GM12878 (cell line): Measurements from ENCODE around the gene PCDHB9. TPM values are rescaled to one million over a fixed set of nuclear protein-coding genes. Genes with fewer than 3 reads are reported as not detected.
"Not testable (repeated sequence)": the region's sequence is repeated elsewhere in the genome, so short reads cannot be mapped to it uniquely, and the experiment has no call there.

Source experiments
- ATAC-seq: fragments of 200-7000 bp; cut with Tn5 transposase; 3 replicates; pipeline ENCODE4 v1.9.1; 2020; ENCODE audit warnings: mild to moderate bottlenecking, moderate library complexity
- BruUV-seq: library from RNA; stranded (reverse); fragments of 400-500 nt; replicated peaks from 2 replicates; lab custom pipeline; 2021; lab: Mats Ljungman, UMichigan
- CTCF ChIA-PET: fragments of 300-600 bp; sonication (Branson Sonifier 250); formaldehyde crosslinking; extraction: SDS; loops from one replicate; lab custom pipeline; 2021; ENCODE audit warnings: inconsistent platforms; lab: Yijun Ruan, JAX
- POLR2A ChIA-PET: fragments of 350-600 bp; formaldehyde crosslinking; extraction: SDS; loops from one replicate; lab custom pipeline; 2021; ENCODE audit warnings: inconsistent platforms; lab: Charles Lee
- RAD21 ChIA-PET: fragments of 300-600 bp; sonication (Branson Sonifier 250); formaldehyde crosslinking; loops from one replicate; lab custom pipeline; 2023; ENCODE audit warnings: antibody characterized with exemption; ENCODE audit not compliant: unreplicated experiment; lab: Charles Lee
- SMC1A ChIA-PET: fragments of 300-600 bp; sonication (Branson Sonifier 250); formaldehyde crosslinking; loops from one replicate; lab custom pipeline; 2023; ENCODE audit not compliant: unreplicated experiment, uncharacterized antibody; lab: Charles Lee
- DNase-seq: peaks from one replicate; pipeline ENCODE4 v3.0.0-alpha.2; 2011; ENCODE audit warnings: low read depth, low spot score
- FAIRE-seq: peaks from 3 replicates; lab custom pipeline; 2011; peaks lifted over from hg19 to GRCh38; lab: Jason Lieb, UNC
- H2AFZ ChIP-seq: 2 replicates; pipeline ENCODE4 v1.6.0; 2011; ENCODE audit warnings: low read depth, low read length, control low read depth; ENCODE audit not compliant: control insufficient read depth
- H3K27ac ChIP-seq: 2 replicates; pipeline ENCODE4 v1.5.1; 2011; ENCODE audit warnings: control low read depth; ENCODE audit not compliant: control insufficient read depth, insufficient read depth
- H3K27me3 ChIP-seq, 2 experiments: replicated peaks in 1 of 2; 2 replicates each; pipeline versions ENCODE4 v1.6.0 to v1.6.1; 2011; ENCODE audit warnings: low read length in 1 of 2; ENCODE audit not compliant: control insufficient read depth in 2 of 2, insufficient read depth in 2 of 2
- H3K36me3 ChIP-seq, 2 experiments: 2 replicates each; pipeline ENCODE4 v1.5.1; 2011; ENCODE audit warnings: low read length in 1 of 2; ENCODE audit not compliant: control insufficient read depth in 2 of 2, insufficient read depth in 2 of 2
- H3K4me1 ChIP-seq: 2 replicates; pipeline ENCODE4 v1.6.1; 2011; ENCODE audit warnings: mild to moderate bottlenecking, low read length, moderate library complexity, mixed read lengths; ENCODE audit not compliant: control insufficient read depth, insufficient read depth
- H3K4me2 ChIP-seq: 2 replicates; pipeline ENCODE4 v1.6.0; 2011; ENCODE audit warnings: control low read depth; ENCODE audit not compliant: control insufficient read depth, insufficient read depth
- H3K4me3 ChIP-seq: fragments of 200-600 bp; sonication (generic); 2 replicates; pipeline ENCODE4 v1.5.1; 2016
- H3K79me2 ChIP-seq: 2 replicates; pipeline ENCODE4 v1.6.0; 2011; ENCODE audit warnings: low read length; ENCODE audit not compliant: control insufficient read depth, insufficient read depth
- H3K9ac ChIP-seq: 2 replicates; pipeline ENCODE4 v1.8.0; 2011; ENCODE audit warnings: low read length, control low read depth, mixed read lengths; ENCODE audit not compliant: control insufficient read depth, insufficient read depth
- H3K9me3 ChIP-seq: replicated peaks from 3 replicates; pipeline ENCODE4 v1.5.1; 2011; ENCODE audit warnings: mild to moderate bottlenecking, low read length; ENCODE audit not compliant: control insufficient read depth, insufficient read depth
- H4K20me1 ChIP-seq: 2 replicates; pipeline ENCODE4 v1.6.0; 2011; ENCODE audit not compliant: control insufficient read depth, insufficient read depth
- ATF7 ChIP-seq: fragments of 450-650 bp; IDR thresholded peaks from 2 replicates; pipeline ENCODE4 v1.6.1; 2016; ENCODE audit warnings: low read depth, mild to moderate bottlenecking
- BACH1 ChIP-seq: fragments of 450-650 bp; IDR thresholded peaks from 2 replicates; pipeline ENCODE4 v1.6.1; 2017; ENCODE audit warnings: mild to moderate bottlenecking, borderline replicate concordance
- BCL11A ChIP-seq: IDR thresholded peaks from 2 replicates; pipeline ENCODE4 v1.6.1; 2011; ENCODE audit warnings: low read depth, low read length
- DPF2 ChIP-seq: fragments of 450-650 bp; IDR thresholded peaks from 2 replicates; pipeline ENCODE4 v1.6.1; 2017; ENCODE audit warnings: mild to moderate bottlenecking
- GATAD2B ChIP-seq: fragments of 450-650 bp; conservative IDR thresholded peaks from 2 replicates; pipeline ENCODE4 v1.6.1; 2017; ENCODE audit warnings: low read depth, mild to moderate bottlenecking, moderate library complexity
- HCFC1 ChIP-seq: fragments of 150-350 bp; IDR thresholded peaks from 2 replicates; pipeline ENCODE4 v1.6.1; 2014; ENCODE audit warnings: low read length
- NR2C2 ChIP-seq: IDR thresholded peaks from 2 replicates; pipeline ENCODE4 v1.6.1; 2011; ENCODE audit warnings: borderline replicate concordance, low read depth; ENCODE audit not compliant: control insufficient read depth, insufficient read length
- POLR2AphosphoS5 ChIP-seq: IDR thresholded peaks from 2 replicates; pipeline ENCODE4 v1.6.1; 2011; ENCODE audit warnings: mild to moderate bottlenecking, low read length, inconsistent platforms
- SIX5 ChIP-seq: IDR thresholded peaks from 2 replicates; pipeline ENCODE4 v1.6.1; 2011; ENCODE audit warnings: mild to moderate bottlenecking, low read depth, low read length, moderate library complexity; ENCODE audit not compliant: severe bottlenecking
- WRNIP1 ChIP-seq: IDR thresholded peaks from 2 replicates; pipeline ENCODE4 v1.6.1; 2011; ENCODE audit warnings: low read depth, low read length, improper control_type of control experiment, borderline replicate concordance
- ZNF384 ChIP-seq: IDR thresholded peaks from 2 replicates; pipeline ENCODE4 v1.6.1; 2012; ENCODE audit warnings: low read depth, mild to moderate bottlenecking, low read length, improper control_type of control experiment, borderline replicate concordance
- WGBS: methylation state at CpG from one replicate; pipeline ENCODE4 v1.1.6; 2016; ENCODE audit warnings: low lambda C conversion rate; ENCODE audit not compliant: insufficient replicate concordance, insufficient coverage; ENCODE audit errors: missing lambda C conversion rate; 5-methylcytosine and 5-hydroxymethylcytosine counted together
- in situ Hi-C: fragments of 300-500 bp; cut with MboI; formaldehyde crosslinking; loops from 9 replicates; pipeline ENCODE4 v1.14.3; 2018; ENCODE audit warnings: mixed read lengths
- intact Hi-C: fragments of 100-400 bp; cut with micrococcal nuclease; formaldehyde crosslinking; loops from one replicate; pipeline ENCODE4 v1.14.2; 2022; ENCODE audit not compliant: unreplicated experiment
- polyA plus RNA-seq, 11 experiments: library from polyadenylated mRNA; depleted of rRNA in 4 of 11; unstranded in 6 of 11; stranded (reverse) in 5 of 11; fragments of >200 nt; fragmentation: Nextera tagmentation in 4 of 11; fragmentation: Illumina TruSeq in 1 of 11; extraction: Ambion mirVana in 4 of 11; extraction: Trizol in 1 of 11; gene quantifications; 1 replicate in 1 of 11; 2 replicates in 10 of 11; pipeline versions ENCODE4 v1.2.1 to v1.2.3, GENCODE V29; 2011 to 2016; ENCODE audit warnings: inconsistent platforms in 2 of 11, missing spikeins in 2 of 11, low read depth in 1 of 11
- total RNA-seq, 4 experiments: library from RNA; depleted of rRNA in 3 of 4; stranded (reverse); fragments of >200 nt in 3 of 4; fragmentation: Illumina TruSeq in 1 of 4; extraction: Trizol in 1 of 4; gene quantifications; 2 replicates each; pipeline versions ENCODE4 v1.2.1 to v1.2.3, GENCODE V29; 2013 to 2021

The PCDHB9 gene
- total and polyA plus RNA-seq, 10 of the 15 experiments (the other 5 are each of a cell fraction or from before 2014, with no cell fraction given), result 0.01 to 0.45 (median 0.13) TPM; not detected in 4

DNA sequence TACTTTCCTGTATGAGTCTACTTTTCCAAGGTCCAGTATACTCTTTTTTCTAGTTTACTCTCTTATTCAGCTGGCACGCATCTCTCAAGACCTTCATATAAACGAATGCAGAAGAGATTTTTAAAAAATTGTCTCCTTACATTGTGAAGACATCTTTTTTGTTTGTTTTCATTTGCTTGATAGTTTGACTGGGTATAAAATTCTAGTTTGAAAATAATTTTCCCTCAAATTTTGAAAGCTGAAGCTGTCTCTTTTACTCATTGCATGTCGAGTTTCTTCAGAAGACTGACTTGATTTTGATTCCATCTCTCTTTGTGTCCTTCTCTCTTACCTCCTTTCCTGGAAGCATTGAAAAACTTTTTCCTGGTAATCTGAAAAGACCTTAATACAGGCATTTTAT, 9.4 kb downstream of the PCDHB9 start:
- DNase-seq (no peak), FAIRE-seq (no peak), ATAC-seq (no peak)
- Histone ChIP-seq H2AFZ (no peak overlapping the region), H3K27ac (no peak overlapping the region), H3K9ac (no peak overlapping the region), H3K9me3 (no peaks in the 10 kb centered on the region; the same call in 2 of the 3 replicates), H3K36me3 (no peaks in the 10 kb centered on the region), H3K27me3 (no peaks in the 10 kb centered on the region), H3K4me1 (no peaks in the 10 kb centered on the region), H3K4me3 (no peak overlapping the region), H4K20me1 (no peaks in the 10 kb centered on the region), H3K79me2 (no peaks in the 10 kb centered on the region), H3K4me2 (no peak overlapping the region)
- in situ Hi-C loops, result no loop called here
- intact Hi-C loops, result no loop called here
- CTCF ChIA-PET, result no interaction called here
- WGBS, result 0% methylated on average over 3 of the region's 3 CpGs
- no TSS peak for BruUV-seq
- SMC1A ChIA-PET, result no interaction called here
- RAD21 ChIA-PET, result no interaction called here
- no peak for TF ChIP-seq NR2C2
- no peak for TF ChIP-seq ATF7
- TF ChIP-seq HCFC1, result no peak
- no peak for TF ChIP-seq GATAD2B
- POLR2A ChIA-PET, result no interaction called here

DNA sequence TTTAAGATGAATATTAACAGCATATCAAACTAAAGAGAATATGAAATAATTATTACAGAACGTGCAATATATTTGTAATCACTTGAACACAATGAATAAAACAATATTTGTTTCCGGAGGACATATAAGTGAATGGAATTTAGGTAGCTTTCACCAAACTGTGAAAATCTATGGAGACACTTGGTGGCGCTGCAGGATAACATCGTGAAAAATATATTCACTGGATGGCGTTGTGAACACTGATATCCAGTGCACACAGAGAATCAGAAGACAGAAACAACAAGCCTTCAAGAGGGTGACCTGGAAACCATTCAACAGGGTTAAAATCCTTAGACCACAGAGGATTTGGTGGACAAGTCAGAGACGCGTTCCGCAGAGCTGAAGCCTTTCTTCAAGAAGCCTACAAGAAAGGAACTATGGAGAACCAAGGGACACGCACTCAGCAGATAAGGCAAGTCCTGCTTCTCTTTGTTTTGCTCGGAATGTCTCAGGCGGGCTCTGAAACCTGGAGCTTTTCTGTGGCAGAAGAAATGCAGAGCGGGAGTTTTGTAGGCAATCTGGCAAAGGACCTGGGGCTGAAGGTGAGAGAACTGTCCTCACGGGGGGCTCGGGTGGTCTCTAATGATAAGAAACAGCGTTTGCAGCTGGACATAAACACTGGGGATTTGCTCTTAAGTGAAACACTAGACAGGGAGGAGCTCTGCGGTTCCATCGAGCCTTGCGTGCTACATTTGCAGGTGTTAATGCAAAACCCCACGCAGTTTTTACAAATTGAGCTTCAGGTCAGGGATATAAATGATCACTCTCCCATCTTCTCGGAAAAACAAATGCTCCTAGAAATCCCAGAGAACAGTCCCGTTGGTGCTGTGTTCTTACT, 12.6 kb downstream of the PCDHB9 start, which contains the start of gene PCDHB11:
TSS of gene PCDHB11 (plus strand) at position 269 of the 877 bp plus-strand sequence. CDS start at position 417, 148 bp downstream.
- Histone ChIP-seq H3K79me2 (no peaks in the 10 kb centered on the region), H3K9me3 (no peaks in the 10 kb centered on the region), H3K4me1 (no peaks in the 10 kb centered on the region), H3K9ac (no peak within 1 kb of the TSS), H3K4me2 (no peak within 1 kb of the TSS), H3K27me3 (no peaks in the 10 kb centered on the region), H2AFZ (no peak within 1 kb of the TSS), H3K27ac (no peak within 1 kb of the TSS), H3K36me3 (no peaks in the 10 kb centered on the region), H3K4me3 (no peak within 1 kb of the TSS), H4K20me1 (no peaks in the 10 kb centered on the region)
- TF ChIP-seq DPF2 (no peak), WRNIP1 (no peak), BACH1 (no peak), BCL11A (no peak), SIX5 (no peak), POLR2AphosphoS5 (no peak), ZNF384 (no peak)
- intact Hi-C loops, result no loop called here
- 47% methylated on average over 21 of the region's 21 CpGs for WGBS
- no TSS peak for BruUV-seq
- DNase-seq, result no peak
- POLR2A ChIA-PET, result no interaction called here
- RAD21 ChIA-PET, result no interaction called here
- in situ Hi-C loops, result loop anchor here (25.0 kb wide), 1 partner anchor 363 kb away; no protein-coding TSS in a partner anchor
- ATAC-seq, result no peak
- CTCF ChIA-PET, result no interaction called here
- SMC1A ChIA-PET, result no interaction called here
- no peak for FAIRE-seq

DNA sequence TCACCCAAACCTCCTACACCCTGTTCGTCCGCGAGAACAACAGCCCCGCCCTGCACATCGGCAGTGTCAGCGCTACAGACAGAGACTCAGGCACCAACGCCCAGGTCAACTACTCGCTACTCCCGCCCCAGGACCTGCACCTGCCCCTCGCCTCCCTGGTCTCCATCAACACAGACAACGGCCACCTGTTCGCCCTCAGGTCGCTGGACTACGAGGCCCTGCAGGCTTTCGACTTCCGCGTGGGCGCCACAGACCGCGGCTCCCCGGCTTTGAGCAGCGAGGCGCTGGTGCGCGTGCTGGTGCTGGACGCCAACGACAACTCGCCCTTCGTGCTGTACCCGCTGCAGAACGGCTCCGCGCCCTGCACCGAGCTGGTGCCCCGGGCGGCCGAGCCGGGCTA, 14.2 kb downstream of the PCDHB9 start:
- POLR2A ChIA-PET, result not testable (repeated sequence)
- in situ Hi-C loops, result loop anchor here (25.0 kb wide), 1 partner anchor 361 kb away; no protein-coding TSS in a partner anchor

More for the DNA sequence above, 14.2 kb downstream of the PCDHB9 start:
- SMC1A ChIA-PET, H3K4me2 ChIP-seq, H3K4me3 ChIP-seq, H3K4me1 ChIP-seq, DNase-seq, FAIRE-seq, intact Hi-C loops, H4K20me1 ChIP-seq, H3K27me3 ChIP-seq, BruUV-seq, H3K27ac ChIP-seq, H3K9ac ChIP-seq, H3K79me2 ChIP-seq, RAD21 ChIA-PET, H3K36me3 ChIP-seq, H3K9me3 ChIP-seq, H2AFZ ChIP-seq, CTCF ChIA-PET, ATAC-seq: not testable (repeated sequence)
- 82% methylated on average over 26 of the region's 38 CpGs for WGBS
